ENCODE measurements around the gene TTLL4.
A peak's percentile ranks its signal among the peaks of the same experiment; 100 is the strongest.

TTLL4 gene, protein sequence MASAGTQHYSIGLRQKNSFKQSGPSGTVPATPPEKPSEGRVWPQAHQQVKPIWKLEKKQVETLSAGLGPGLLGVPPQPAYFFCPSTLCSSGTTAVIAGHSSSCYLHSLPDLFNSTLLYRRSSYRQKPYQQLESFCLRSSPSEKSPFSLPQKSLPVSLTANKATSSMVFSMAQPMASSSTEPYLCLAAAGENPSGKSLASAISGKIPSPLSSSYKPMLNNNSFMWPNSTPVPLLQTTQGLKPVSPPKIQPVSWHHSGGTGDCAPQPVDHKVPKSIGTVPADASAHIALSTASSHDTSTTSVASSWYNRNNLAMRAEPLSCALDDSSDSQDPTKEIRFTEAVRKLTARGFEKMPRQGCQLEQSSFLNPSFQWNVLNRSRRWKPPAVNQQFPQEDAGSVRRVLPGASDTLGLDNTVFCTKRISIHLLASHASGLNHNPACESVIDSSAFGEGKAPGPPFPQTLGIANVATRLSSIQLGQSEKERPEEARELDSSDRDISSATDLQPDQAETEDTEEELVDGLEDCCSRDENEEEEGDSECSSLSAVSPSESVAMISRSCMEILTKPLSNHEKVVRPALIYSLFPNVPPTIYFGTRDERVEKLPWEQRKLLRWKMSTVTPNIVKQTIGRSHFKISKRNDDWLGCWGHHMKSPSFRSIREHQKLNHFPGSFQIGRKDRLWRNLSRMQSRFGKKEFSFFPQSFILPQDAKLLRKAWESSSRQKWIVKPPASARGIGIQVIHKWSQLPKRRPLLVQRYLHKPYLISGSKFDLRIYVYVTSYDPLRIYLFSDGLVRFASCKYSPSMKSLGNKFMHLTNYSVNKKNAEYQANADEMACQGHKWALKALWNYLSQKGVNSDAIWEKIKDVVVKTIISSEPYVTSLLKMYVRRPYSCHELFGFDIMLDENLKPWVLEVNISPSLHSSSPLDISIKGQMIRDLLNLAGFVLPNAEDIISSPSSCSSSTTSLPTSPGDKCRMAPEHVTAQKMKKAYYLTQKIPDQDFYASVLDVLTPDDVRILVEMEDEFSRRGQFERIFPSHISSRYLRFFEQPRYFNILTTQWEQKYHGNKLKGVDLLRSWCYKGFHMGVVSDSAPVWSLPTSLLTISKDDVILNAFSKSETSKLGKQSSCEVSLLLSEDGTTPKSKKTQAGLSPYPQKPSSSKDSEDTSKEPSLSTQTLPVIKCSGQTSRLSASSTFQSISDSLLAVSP

DNA sequence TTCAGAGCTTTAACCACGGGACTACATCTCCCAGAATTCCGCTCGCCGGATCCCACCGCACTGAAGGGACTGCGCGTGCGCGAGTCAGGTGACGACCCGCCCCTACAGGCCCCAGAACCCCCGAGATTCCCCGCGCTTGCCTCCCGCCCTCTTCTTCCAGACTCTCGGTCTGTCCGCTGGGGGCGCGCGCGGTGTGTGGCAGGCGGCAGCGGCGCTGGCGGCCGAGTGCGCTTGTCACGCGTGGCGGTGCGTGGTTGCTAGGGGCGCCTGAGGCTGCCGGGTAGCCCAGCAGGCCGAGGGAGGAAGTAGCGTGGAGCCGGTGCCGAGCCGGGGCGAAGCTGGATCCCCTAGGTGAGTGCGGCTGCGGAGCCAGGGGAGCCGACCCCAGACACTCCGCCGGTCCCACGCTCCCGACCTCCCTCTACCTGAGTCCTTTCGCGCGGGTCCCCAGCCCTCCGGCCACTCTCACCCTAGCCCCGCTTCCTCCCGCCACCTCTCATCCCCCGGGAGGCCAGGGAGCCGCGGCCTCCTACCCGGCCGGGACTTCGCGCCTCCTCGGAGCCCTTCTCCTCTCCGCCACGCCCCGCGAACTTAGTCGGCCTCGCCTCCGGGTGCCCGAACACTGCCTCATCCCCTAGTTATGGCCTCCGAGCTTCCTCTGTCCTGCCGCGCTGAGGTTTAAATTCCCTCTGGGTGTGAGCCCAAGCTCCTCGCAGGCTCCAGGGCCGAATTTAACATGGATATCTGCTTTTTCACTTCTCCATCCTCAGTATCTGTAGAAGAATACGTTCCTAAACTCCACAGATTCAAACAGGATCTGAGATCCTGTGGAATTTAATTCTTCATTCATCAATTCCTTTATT is at the start of gene TTLL4:
TSS of gene TTLL4 (plus strand) at position 149 of the 863 bp plus-strand sequence. CDS start 26,842 bp downstream, outside the sequence.
- DNase-seq: peak; percentile 99

DNA sequence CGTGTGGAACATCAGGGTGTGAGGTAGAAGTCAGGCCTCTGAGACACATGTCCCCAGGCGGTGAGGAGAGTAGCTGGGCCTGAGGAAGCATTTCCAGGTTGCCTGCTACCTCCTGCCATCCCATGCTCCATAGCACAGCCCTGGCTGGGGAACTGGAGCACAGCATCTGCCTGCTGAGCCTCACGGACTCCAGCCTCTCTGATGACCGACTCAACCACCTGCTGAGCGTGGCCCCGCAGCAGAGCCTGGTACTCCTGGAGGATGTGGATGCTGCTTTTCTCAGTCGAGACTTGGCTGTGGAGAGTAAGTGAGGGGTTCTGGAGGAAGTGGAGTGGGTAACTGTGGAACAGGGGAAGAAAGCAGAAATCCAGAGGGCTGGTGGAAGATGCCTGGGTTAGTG is 48.3 kb upstream of the TTLL4 start:
- no peak for DNase-seq

DNA sequence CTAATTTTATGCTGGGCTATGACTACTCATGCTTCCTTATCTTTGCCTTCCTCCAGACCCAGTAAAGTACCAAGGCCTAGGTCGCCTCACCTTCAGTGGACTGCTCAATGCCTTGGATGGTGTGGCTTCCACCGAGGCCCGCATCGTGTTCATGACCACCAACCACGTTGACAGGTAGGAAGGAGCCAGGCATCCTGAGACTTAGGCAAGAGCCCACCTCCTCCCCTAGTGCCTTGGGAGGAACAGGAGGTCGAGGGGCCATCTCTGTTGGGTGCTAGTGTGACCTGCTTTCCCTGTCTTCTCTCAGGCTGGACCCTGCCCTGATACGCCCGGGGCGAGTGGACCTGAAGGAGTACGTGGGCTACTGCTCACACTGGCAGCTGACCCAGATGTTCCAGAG is 47.8 kb upstream of the TTLL4 start:
- no peak for DNase-seq

DNA sequence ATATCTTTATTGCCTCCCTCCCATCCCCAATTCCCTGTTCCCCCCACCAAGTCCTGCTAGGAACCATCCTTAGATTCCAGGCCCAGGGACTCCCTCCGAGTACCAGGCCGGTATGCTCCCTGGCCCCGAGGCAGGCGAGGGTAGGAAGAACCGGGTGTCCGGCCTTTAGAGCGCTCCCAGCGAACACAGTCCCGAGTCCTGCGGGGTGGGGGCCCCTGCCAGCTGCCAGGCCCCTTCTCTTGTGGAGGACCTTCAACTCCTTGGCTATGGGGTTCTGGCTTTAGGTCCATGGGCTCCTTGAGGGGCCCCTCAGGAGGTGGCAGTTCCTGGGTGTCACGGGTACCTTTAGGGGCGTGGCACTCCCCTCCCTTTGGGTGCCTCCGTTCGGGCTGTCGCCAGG is 46.7 kb upstream of the TTLL4 start:
- DNase-seq: no peak

DNA sequence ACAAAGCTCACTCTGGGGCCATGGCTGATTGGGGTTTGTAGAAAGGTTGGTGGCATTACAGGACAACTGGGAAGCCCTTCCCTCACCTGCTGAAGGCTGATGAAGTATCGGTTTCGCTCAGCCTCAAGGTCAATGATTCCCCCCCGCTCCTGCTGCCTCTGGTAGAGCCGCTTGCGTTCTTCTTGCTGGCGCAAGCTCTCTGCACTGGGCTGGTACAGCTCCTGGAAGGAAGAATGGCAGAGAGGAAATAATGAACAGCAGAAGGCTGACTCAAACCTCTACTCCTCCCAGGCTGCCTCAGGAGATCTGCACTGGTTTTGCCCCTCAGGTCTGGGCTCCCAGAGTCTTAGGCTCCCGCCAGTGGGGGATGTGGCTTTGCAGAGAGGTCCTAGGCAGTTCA is 46.0 kb upstream of the TTLL4 start:
- DNase-seq: no peak

DNA sequence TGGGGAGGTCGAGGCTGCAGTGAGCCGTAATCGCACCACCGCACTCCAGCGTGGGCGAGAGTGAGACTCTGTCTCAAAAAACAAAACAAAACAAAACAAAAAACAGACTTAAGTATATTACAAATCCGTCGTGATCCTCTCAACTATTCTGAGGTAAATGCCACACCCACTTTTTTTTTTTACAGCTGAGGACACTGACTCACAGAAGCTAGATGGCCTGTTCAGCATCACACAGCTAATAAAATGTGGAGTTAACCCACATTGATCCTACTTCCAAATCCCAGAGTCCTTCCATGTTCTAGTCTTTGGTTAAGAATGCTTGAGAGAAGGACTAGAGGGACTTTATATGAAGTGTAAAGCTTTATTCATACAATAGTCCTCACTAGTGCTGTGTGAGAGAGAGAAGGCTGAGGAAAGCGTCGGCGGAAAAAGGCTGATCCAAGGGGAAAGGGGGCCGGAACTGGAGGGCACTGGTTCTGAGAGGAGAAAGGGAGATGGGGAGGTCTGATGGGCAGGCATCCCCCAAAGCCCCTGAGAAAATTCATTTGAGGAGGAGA is 39.5 kb upstream of the TTLL4 start:
- DNase-seq: no peak

DNA sequence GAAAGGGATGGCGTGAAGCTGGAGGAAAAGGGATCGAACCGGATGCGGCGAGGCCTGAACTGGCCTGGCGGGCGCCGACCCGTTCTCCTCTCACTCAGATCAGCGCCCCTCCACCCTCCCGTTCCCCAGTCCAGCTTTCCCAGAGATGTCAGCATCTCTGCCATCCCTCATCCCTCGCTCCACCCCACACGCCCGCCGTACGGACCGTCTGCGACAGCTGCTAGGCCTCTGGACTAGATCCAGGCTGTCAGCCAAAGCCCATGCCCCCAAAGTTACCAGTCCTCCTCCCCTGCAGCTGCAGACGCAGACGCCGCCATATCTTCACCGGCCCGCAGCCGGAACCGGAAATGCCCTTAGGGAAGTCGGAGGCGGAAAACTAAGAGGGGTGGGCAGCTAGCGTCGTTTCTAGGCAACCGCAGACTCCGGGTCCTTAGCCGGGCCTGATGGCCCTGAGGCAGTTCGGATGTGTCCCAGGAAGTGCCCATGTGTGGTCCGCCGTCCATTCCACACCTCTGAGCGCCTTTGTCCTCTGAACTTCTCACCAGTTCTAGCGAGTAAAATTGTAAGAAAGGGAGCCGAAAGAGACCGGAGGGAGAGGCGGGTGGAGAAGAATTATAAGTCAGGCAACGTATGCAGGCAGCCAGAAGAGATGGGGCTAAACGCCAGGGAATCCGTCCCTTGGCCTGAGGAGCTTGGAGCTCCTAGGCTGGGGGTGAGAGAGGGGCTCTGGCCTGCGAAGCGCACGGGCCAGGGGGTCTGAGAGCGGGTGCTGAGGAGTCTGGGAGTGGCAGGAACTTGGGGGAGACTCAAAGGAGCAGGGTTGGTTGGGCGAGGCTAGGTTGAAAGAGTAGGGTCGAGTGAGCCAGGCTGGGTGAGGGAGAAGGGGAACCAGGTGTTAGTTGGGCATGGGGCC is 38.7 kb upstream of the TTLL4 start, which contains the start of the genes RNF25 and STK36:
TSS of gene RNF25 (minus strand) at position 349 of the 913 bp plus-strand sequence. CDS start at position 317, 32 bp downstream.
TSS of gene STK36 (plus strand) at position 433 of the 913 bp plus-strand sequence. CDS start 744 bp downstream, outside the sequence.
- DNase-seq: peak; percentile 93

DNA sequence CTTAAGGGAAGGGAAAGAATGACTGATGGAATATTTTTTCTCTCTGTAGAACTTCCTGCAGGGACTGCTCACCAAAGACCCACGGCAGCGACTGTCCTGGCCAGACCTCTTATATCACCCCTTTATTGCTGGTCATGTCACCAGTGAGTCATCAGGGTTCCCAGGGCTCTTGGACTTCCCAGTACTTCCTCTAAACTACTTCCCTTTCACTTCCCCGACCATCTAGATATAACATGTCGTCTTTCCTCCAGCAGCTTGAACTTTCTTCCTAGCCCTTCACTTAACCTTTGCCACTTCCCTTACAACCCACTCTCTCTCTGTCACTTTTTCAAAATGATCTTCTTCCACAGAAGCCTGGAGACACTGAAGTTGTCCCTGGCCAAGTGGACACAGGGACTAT is 31.5 kb upstream of the TTLL4 start:
- DNase-seq: no peak

DNA sequence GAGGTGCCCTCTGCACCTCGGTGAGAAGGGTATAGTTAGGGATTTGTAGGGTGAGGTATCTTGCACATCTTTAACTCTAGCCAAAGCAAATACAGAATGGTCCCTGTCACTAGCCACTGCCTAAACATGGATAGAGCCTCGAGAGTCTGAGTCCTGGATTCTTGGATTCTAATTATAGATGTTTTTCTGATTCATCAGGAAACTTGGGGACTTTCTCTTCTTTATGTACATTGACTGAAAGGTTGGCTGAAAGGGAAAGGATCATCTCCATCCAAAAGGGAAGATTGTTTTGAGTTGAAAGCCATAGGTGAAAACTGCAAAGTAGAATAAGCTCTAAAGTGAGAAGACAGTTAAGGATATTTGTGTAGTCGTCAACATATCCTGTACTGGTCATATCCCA is 30.6 kb upstream of the TTLL4 start:
- DNase-seq: no peak

DNA sequence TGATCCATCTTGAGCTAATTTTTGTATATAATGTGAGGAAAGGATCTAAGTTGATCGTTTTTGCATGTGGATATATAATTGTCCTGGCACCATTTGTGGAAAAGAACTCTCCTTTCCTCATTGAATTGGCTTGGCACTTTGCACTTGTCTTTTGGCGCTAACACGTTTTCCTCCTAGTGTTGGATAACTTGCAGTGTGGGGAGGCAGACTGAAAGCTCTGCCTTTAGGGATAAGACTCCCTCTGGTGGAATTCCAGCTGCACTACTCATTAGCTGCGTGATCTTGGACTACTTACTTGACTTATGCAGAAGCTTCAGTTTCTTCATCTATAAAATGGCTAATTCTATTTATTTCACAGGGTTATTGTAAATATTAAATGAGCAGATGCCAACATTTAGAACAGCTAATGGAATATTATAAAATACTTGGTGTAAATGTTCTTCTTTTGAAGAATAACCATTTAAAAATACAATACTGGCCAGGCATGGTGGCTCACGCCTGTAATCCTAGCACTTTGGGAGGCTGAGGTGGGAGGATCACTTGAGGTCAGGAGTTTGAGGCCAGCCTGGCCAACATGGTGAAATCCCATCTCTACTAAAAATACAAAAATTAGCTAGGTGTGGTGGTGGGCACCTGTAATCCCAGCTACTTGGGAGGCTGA is 23.1 kb upstream of the TTLL4 start:
- peak; percentile 80 for DNase-seq

DNA sequence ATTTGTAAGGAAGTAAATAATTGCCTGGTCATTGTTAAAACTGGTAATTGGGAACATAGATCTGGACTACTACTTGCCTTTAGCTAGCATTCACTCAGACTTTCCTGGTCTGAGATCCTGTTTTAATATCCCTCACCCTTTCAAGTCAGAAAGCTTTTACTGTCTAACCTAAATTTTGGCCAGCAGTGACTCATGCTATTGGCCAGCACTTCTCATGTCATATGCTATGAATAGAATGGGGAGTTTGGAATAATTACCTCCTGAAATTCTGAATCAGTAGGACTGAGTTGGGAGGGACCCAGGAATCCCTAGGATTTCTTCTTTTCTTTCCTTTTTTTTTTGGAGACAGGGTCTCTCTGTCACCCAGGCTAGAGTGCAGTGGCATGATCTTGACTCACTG is 19.4 kb upstream of the TTLL4 start:
- no peak for DNase-seq

DNA sequence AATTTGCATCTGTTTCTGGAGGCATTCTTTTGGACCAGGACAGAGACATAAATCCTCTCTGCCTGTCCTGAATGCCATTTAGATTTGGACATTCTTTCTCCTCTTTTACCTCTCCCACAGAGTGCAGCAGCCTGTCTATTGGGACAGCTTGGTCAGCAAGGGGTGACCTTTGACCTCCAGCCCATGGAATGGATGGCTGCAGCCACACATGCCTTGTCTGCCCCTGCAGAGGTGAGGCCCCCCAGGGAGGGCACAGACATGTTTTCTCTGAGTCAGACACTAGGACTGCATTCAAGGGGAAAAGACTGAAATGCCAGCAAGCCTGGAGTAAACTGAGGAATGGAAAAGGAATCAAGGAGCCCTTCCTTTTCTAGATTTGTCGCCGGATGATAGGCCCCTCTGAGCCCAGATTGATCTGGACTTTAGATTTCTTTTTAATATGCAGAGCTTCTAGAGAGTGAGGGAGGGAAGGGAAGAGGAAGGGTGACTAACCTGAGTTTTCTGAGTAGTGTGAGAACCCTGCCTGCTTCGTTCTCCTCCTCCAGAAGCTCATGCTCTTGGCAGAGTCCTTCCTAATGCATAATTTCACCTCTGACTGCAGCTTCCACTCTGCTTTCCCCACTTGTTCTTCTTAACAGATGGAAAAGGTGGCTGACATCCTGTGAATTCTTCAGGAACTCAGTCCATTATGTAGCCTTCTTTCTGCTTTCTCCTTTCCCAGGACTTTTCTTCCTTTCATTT is 16.1 kb upstream of the TTLL4 start:
- no peak for DNase-seq

DNA sequence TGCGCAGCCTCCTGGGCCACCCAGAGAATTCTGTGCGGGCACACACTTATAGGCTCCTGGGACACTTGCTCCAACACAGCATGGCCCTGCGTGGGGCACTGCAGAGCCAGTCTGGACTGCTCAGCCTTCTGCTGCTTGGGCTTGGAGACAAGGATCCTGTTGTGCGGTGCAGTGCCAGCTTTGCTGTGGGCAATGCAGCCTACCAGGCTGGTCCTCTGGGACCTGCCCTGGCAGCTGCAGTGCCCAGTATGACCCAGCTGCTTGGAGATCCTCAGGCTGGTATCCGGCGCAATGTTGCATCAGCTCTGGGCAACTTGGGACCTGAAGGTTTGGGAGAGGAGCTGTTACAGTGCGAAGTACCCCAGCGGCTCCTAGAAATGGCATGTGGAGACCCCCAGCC is 11.8 kb upstream of the TTLL4 start:
- no peak for DNase-seq

DNA sequence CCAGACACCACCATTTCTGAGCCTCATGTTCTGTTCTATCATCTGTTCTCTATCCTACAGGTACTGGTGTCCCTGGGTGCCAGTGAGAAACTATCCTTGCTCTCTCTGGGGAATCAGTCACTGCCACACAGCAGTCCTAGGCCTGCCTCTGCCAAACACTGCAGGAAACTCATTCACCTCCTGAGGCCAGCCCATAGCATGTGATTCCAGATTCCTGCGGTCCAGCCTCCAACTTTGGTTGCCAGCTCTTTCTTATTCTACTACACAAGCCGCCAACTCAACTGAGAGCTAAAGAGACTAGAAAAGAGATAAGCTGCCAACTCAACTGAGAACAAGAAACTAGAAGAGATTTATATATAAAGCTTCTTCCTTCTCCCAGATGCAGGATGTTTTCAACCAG is 8.8 kb upstream of the TTLL4 start:
- DNase-seq: no peak

DNA sequence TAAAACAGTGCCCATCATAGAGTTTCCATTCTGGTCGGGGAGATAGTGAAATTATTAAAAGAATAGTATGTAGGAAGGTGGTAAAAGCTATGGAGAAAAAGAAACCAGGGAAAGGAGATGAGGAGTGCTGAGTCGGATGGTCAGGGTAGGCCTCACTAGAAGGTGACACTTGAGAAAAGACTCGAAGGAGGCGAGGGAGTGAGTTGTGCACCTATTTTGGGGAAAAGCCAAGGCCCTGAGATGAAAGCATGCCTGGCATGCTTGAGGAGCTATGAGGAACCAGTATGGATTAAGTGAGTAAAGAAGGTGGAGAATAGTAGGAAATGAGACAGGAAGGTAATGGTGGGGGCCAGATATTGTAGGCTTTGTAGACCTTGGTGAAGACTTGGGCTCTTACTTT is 7.3 kb upstream of the TTLL4 start:
- no peak for DNase-seq

DNA sequence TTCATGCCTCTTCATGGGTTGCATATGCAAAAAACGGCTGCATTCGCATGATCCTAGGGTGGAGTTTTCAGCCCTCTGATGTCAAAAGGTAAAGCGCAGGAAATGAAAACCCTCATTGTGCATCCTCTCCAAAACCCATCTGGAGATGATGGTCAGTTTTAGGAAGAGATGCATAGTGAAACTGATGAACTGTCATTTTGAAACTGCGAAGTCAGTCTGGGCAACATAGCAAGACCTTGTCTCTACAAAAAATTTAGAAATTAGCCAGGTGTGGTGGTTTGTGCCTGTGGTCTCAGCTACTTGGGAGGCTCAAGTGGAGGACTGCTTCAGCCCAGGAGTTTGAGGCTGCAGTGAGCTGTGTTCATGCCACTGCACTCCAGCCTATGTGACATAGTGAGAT is 2.5 kb upstream of the TTLL4 start:
- no peak for DNase-seq

DNA sequence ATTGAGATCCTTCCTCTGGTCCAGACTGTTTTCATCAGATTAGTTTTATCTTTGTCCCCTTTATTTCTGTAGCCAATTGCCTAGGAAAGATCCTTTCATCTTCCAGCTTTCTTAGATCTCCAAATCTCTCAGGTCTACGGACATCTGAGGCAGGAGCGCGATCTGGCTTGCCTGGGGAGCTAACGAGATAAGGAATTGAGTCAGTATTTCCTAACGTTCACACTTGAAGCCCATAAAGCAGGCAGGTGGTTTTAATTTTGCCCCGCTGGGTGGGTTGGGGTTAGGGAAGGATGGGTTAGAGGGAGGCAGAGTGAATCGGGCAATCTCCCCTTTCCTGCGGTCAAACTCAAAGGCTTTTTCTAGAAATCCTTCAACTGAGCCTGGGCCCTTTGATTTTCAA is 727 bp upstream of the TTLL4 start:
- DNase-seq: no peak

DNA sequence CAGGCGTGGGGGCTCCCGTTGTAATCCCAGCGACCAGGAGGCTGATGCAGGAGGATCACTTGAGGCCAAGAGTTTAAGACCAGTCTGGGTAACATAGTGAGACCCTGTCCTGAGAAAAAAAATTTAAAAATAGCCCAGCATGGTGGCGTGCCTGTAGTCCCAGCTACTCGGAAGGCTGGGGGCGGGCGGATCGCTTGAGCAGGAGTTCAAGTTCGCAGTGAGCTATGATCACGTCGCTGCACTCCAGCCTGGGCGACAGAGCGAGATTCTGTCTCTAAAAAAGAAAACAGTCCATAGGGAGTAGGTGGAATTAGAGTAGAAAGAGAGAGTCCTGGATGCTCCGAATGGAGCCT is 325 bp upstream of the TTLL4 start:
- DNase-seq: no peak

DNA sequence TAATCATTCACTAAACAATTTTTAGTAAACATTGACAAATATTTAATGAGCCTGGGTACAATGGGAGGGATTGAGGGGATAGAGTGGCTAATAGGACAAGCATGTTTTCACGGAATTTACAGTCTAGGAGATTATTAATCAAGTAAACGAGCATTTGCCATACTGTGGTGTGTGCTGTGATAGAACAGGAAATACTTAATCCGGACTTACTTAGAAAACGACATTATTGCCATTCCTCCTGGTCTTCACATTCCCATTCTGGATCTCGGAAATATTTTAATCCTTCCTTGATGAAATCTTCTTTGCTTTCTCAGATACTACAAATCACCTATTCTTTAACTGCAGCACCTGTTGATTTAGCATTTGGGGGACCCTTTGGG is 905 bp downstream of the TTLL4 start:
- no peak for DNase-seq

DNA sequence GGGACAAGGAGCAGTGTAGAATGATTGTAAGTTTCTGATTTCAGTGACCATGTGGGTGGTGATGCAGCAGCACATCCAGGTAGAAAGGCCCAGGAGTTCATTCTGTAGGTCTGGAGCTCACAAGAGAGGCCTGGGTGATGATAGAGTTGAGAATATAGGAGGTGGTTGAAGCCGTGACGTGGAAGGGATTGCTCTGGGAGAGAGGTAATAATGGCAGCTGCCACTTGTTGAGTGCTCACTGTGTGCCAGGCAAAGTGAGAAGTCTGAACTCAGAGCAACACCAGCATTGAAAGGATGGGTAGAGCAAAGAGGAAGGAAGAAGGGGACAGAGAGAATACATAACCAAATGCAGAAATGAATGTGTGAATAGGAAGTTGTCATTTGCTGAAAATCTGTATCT is 3.3 kb downstream of the TTLL4 start:
- DNase-seq: no peak

All from femur (tissue), 1 donor.